HepG2 (cell line): ENCODE measurements around the gene PPP1R13L. TPM values are rescaled to one million over a fixed set of nuclear protein-coding genes. Genes with fewer than 3 reads are reported as not detected.

Experiments
- ATAC-seq: fragments of 200-7000 bp; cut with Tn5 transposase; 3 replicates; pipeline ENCODE4 v1.9.1; 2020; ENCODE audit warnings: mild to moderate bottlenecking, moderate library complexity
- BruUV-seq: library from RNA; stranded (reverse); fragments of 400-500 nt; replicated peaks from 2 replicates; lab custom pipeline; 2021; lab: Mats Ljungman, UMichigan
- CTCF ChIA-PET: fragments of 300-600 bp; formaldehyde crosslinking; extraction: SDS; loops from one replicate; lab custom pipeline; 2021; ENCODE audit warnings: low total read pairs, inconsistent platforms, low intra/inter-chr PET ratio; lab: Yijun Ruan, JAX
- POLR2A ChIA-PET: fragments of 350-600 bp; sonication (Branson Sonifier 250); formaldehyde crosslinking; loops from one replicate; lab custom pipeline; 2020; ENCODE audit warnings: antibody characterized with exemption, inconsistent platforms; lab: Yijun Ruan, JAX
- DNase-seq: peaks from one replicate; pipeline ENCODE4 v3.0.0-alpha.2; 2015; ENCODE audit warnings: low spot score
- FAIRE-seq: peaks from 3 replicates; lab custom pipeline; 2011; peaks lifted over from hg19 to GRCh38; lab: Jason Lieb, UNC
- H2AFZ ChIP-seq: one replicate; pipeline ENCODE4 v1.6.1; 2011; ENCODE audit warnings: low read length, inconsistent platforms
- H3K27ac ChIP-seq: fragments of 300-600 bp; 3 replicates; pipeline ENCODE4 v1.8.0; 2011; ENCODE audit warnings: mixed run types, mild to moderate bottlenecking, mixed read lengths, low read length, inconsistent platforms; ENCODE audit not compliant: insufficient read depth; ENCODE audit errors: extremely low read length
- H3K27me3 ChIP-seq, 2 experiments: fragments of 200-600 bp in 1 of 2; 2 replicates in 1 of 2; 3 replicates in 1 of 2; pipeline versions ENCODE4 v1.6.0 to v1.8.0; 2011; ENCODE audit warnings: low read length in 2 of 2, mild to moderate bottlenecking in 2 of 2, moderate library complexity in 2 of 2, inconsistent platforms in 1 of 2; ENCODE audit not compliant: insufficient read depth in 2 of 2, control insufficient read depth in 1 of 2
- H3K36me3 ChIP-seq, 2 experiments: fragments of 200-600 bp in 1 of 2; replicated peaks in 1 of 2; 2 replicates in 1 of 2; 3 replicates in 1 of 2; pipeline versions ENCODE4 v1.5.1 to v1.8.0; 2011; ENCODE audit warnings: low read length in 2 of 2, inconsistent platforms in 1 of 2; ENCODE audit not compliant: insufficient read depth in 2 of 2, control insufficient read depth in 1 of 2
- H3K4me1 ChIP-seq: 2 replicates; pipeline ENCODE4 v1.5.1; 2012; ENCODE audit warnings: low read length, inconsistent platforms; ENCODE audit not compliant: insufficient read depth
- H3K4me2 ChIP-seq: 2 replicates; pipeline ENCODE4 v1.6.0; 2011; ENCODE audit warnings: low read depth, low read length, inconsistent platforms
- H3K4me3 ChIP-seq, 3 experiments: fragments of 200-600 bp in 1 of 3; sonication (generic), shearing (Covaris generic) in 1 of 3; replicated peaks in 1 of 3; 2 replicates each; pipeline ENCODE4 v1.5.1; 2011 to 2016; ENCODE audit warnings: low read length in 3 of 3, inconsistent platforms in 2 of 3, low read depth in 2 of 3, mild to moderate bottlenecking in 2 of 3, control low read depth in 1 of 3, mixed read lengths in 1 of 3; ENCODE audit not compliant: insufficient read depth in 1 of 3
- H3K79me2 ChIP-seq: one replicate; pipeline ENCODE4 v1.6.1; 2011; ENCODE audit warnings: low read length, inconsistent platforms; ENCODE audit not compliant: insufficient read depth
- H3K9ac ChIP-seq: 2 replicates; pipeline ENCODE4 v1.6.0; 2011; ENCODE audit warnings: mild to moderate bottlenecking, low read depth, low read length, inconsistent platforms; ENCODE audit not compliant: insufficient read depth
- H3K9me3 ChIP-seq: 2 replicates; pipeline ENCODE4 v1.5.1; 2012; ENCODE audit warnings: mild to moderate bottlenecking, low read length
- H4K20me1 ChIP-seq: 2 replicates; pipeline ENCODE4 v1.6.0; 2011; ENCODE audit warnings: inconsistent platforms, mild to moderate bottlenecking, low read length, moderate library complexity; ENCODE audit not compliant: insufficient read depth
- CC2D1A ChIP-seq: sonication (generic); formaldehyde crosslinking; IDR thresholded peaks from 2 replicates; pipeline ENCODE4 v1.8.1; 2023; ENCODE audit warnings: mild to moderate bottlenecking, missing genetic modification reagents
- CENPBD1 ChIP-seq: sonication (generic); formaldehyde crosslinking; IDR thresholded peaks from 2 replicates; pipeline ENCODE4 v1.8.0; 2022; ENCODE audit warnings: missing genetic modification reagents, low read depth, mild to moderate bottlenecking, borderline replicate concordance
- CHD2 ChIP-seq: IDR thresholded peaks from 2 replicates; pipeline ENCODE4 v1.6.1; 2011; ENCODE audit warnings: low read depth, low read length, improper control_type of control experiment
- CHD4 ChIP-seq: fragments of 200-600 bp; sonication (generic); IDR thresholded peaks from 2 replicates; pipeline ENCODE4 v1.7.0; 2017; ENCODE audit warnings: mild to moderate bottlenecking, low read length, borderline replicate concordance
- GZF1 ChIP-seq: sonication (generic); formaldehyde crosslinking; IDR thresholded peaks from 2 replicates; pipeline ENCODE4 v1.5.1; 2020; ENCODE audit warnings: mild to moderate bottlenecking, missing genetic modification reagents
- MAFF ChIP-seq: IDR thresholded peaks from 2 replicates; pipeline ENCODE4 v1.6.1; 2011; ENCODE audit warnings: low read depth, low read length, improper control_type of control experiment
- MATR3 ChIP-seq: sonication (generic); formaldehyde crosslinking; IDR thresholded peaks from 2 replicates; pipeline ENCODE4 v1.4.0; 2020; ENCODE audit warnings: missing genetic modification reagents
- MEF2D ChIP-seq: sonication (generic); formaldehyde crosslinking; IDR thresholded peaks from 2 replicates; pipeline ENCODE4 v1.5.1; 2020; ENCODE audit warnings: mild to moderate bottlenecking, missing genetic modification reagents
- NCOA5 ChIP-seq: sonication (generic); formaldehyde crosslinking; IDR thresholded peaks from 2 replicates; pipeline ENCODE4 v1.4.0; 2020; ENCODE audit warnings: missing genetic modification reagents
- POLR2A ChIP-seq, 2 experiments: IDR thresholded peaks; 2 replicates each; pipeline ENCODE4 v1.6.1; 2011; ENCODE audit warnings: low read depth in 2 of 2, low read length in 2 of 2, mild to moderate bottlenecking in 1 of 2, moderate library complexity in 1 of 2; ENCODE audit not compliant: insufficient read depth in 1 of 2
- RXRA ChIP-seq: sonication (generic); formaldehyde crosslinking; IDR thresholded peaks from 2 replicates; pipeline ENCODE4 v1.5.1; 2020; ENCODE audit warnings: missing genetic modification reagents
- TMF1 ChIP-seq: sonication (generic); formaldehyde crosslinking; IDR thresholded peaks from 2 replicates; pipeline ENCODE4 v1.8.1; 2022; ENCODE audit warnings: low read depth, missing genetic modification reagents
- ZBTB34 ChIP-seq: sonication (generic); formaldehyde crosslinking; IDR thresholded peaks from 2 replicates; pipeline ENCODE4 v1.8.0; 2022; ENCODE audit warnings: mild to moderate bottlenecking, missing genetic modification reagents
- ZFP36L2 ChIP-seq: sonication (generic); formaldehyde crosslinking; IDR thresholded peaks from 2 replicates; pipeline ENCODE4 v1.4.0; 2020; ENCODE audit warnings: missing genetic modification reagents
- ZNF24 ChIP-seq: fragments of 450-650 bp; IDR thresholded peaks from 2 replicates; pipeline ENCODE4 v1.6.1; 2017; ENCODE audit warnings: antibody characterized with exemption, mild to moderate bottlenecking
- ZNF317 ChIP-seq: sonication (generic); formaldehyde crosslinking; IDR thresholded peaks from 2 replicates; pipeline ENCODE4 v1.5.0; 2020; ENCODE audit warnings: mild to moderate bottlenecking, missing genetic modification reagents
- ZNF501 ChIP-seq: sonication (generic); formaldehyde crosslinking; IDR thresholded peaks from 2 replicates; pipeline ENCODE4 v1.5.1; 2020; ENCODE audit warnings: mild to moderate bottlenecking, moderate library complexity, missing genetic modification reagents
- ZNF615 ChIP-seq: sonication (generic); formaldehyde crosslinking; IDR thresholded peaks from 2 replicates; pipeline ENCODE4 v1.5.0; 2020; ENCODE audit warnings: mild to moderate bottlenecking, missing genetic modification reagents, borderline replicate concordance
- WGBS: methylation state at CpG from one replicate; pipeline ENCODE4 v1.1.6; 2017; ENCODE audit warnings: low lambda C conversion rate; 5-methylcytosine and 5-hydroxymethylcytosine counted together
- in situ Hi-C: cut with HindIII; loops from 2 replicates; pipeline ENCODE4 v1.10.0; 2017; ENCODE audit warnings: low pct_unique_long_range_greater_than_20kb; ENCODE audit not compliant: extremely low pct_ligation_motif_present
- intact Hi-C: fragments of 100-400 bp; cut with micrococcal nuclease; formaldehyde crosslinking; loops from one replicate; pipeline ENCODE4 v1.10.0; 2022; ENCODE audit not compliant: unreplicated experiment
- polyA plus RNA-seq, 8 experiments: library from polyadenylated mRNA; depleted of rRNA in 3 of 8; stranded (reverse) in 7 of 8; unstranded in 1 of 8; fragments of >200 nt; fragmentation: Illumina TruSeq in 4 of 8; extraction: Trizol in 4 of 8; gene quantifications; 2 replicates each; pipeline versions ENCODE4 v1.2.1 to v1.2.3, GENCODE V29; 2011 to 2016; ENCODE audit warnings: low read depth in 4 of 8, missing spikeins in 1 of 8, mixed read lengths in 1 of 8; ENCODE audit not compliant: insufficient read depth in 1 of 8
- total RNA-seq, 5 experiments: library from RNA; depleted of rRNA; stranded (reverse); fragments of >200 nt; fragmentation: Illumina TruSeq; extraction: Trizol; gene quantifications; 2 replicates each; pipeline ENCODE4 v1.2.3, GENCODE V29; 2016; ENCODE audit warnings: low read depth in 1 of 5

PPP1R13L gene
- total and polyA plus RNA-seq, 2 of the 13 experiments (the other 11 are each of a cell fraction or from before 2014, with no cell fraction given): 1.3 to 6.6 TPM

GRCh38 chr19:45357445-45357783, 47.5 kb downstream of the PPP1R13L start:
- Histone ChIP-seq H3K36me3 (peaks cover 23 to 74% of the 10 kb centered on the region in 2 experiments), H3K4me3 (no peak overlapping the region), H3K79me2 (no peaks in the 10 kb centered on the region), H3K9me3 (no peaks in the 10 kb centered on the region), H2AFZ (no peak overlapping the region), H3K9ac (no peak overlapping the region), H3K4me1 (no peaks in the 10 kb centered on the region), H3K27ac (no peak overlapping the region), H3K27me3 (no peaks in the 10 kb centered on the region), H3K4me2 (no peak overlapping the region), H4K20me1 (0 out of 2 replicates have a peak, but pooled peaks cover 3% of the 10 kb centered on the region)
- ATAC-seq: no peak
- no TSS peak for BruUV-seq
- ChIA-PET POLR2A (no interaction called here), CTCF (no interaction called here)
- in situ Hi-C loops (no loop called here), intact Hi-C loops (no loop called here)
- no peak for FAIRE-seq
- DNase-seq: no peak
- TF ChIP-seq TMF1 (CRISPR knock-in tag) (no peak), POLR2A (IDR thresholded peaks at IDR 0.05; ENCODE audit: insufficient read depth in 1 of 2, low read depth in 2 of 2, low read length in 2 of 2) (0 out of 4 replicates have a peak, but pooled peaks of 1 of the 2 experiments have one; percentile 17), ZNF501 (CRISPR knock-in tag) (no peak), ZBTB34 (CRISPR knock-in tag) (no peak)
- 95% methylated on average over 8 of the region's 11 CpGs for WGBS

GRCh38 chr19:45356760-45357444, 48.0 kb downstream of the PPP1R13L start:
- Histone ChIP-seq H2AFZ (no peak overlapping the region), H4K20me1 (0 out of 2 replicates have a peak, but pooled peaks cover 3% of the 10 kb centered on the region), H3K36me3 (peaks cover 27 to 73% of the 10 kb centered on the region in 2 experiments), H3K9ac (no peak overlapping the region), H3K27me3 (no peaks in the 10 kb centered on the region), H3K27ac (no peak overlapping the region), H3K9me3 (no peaks in the 10 kb centered on the region), H3K79me2 (no peaks in the 10 kb centered on the region), H3K4me3 (no peak overlapping the region), H3K4me2 (no peak overlapping the region), H3K4me1 (no peaks in the 10 kb centered on the region)
- FAIRE-seq: no peak
- ATAC-seq: no peak
- WGBS: 96% methylated on average over 19 of the region's 20 CpGs
- BruUV-seq: no TSS peak
- intact Hi-C loops (no loop called here), in situ Hi-C loops (no loop called here)
- ChIA-PET POLR2A (no interaction called here), CTCF (no interaction called here)
- DNase-seq: no peak
- TF ChIP-seq ZNF317 (CRISPR knock-in tag) (no peak), GZF1 (CRISPR knock-in tag) (no peak), ZFP36L2 (CRISPR knock-in tag) (no peak), ZNF24 (no peak), CC2D1A (CRISPR knock-in tag) (no peak), CENPBD1 (CRISPR knock-in tag) (no peak), CHD2 (no peak), ZNF615 (no peak), NCOA5 (CRISPR knock-in tag) (no peak), CHD4 (peak; percentile 73; the same call in 1 of the 2 replicates), MATR3 (CRISPR knock-in tag) (no peak), RXRA (CRISPR knock-in tag) (no peak), MAFF (peak; percentile 54), MEF2D (no peak)
